IMR-90 (cell line): ENCODE results near the gene MAG.

ENCODE experiments used
- MXI1 ChIP-seq: IDR thresholded peaks from 2 replicates; pipeline ENCODE4 v1.6.1; 2012; ENCODE audit warnings: low read depth, mild to moderate bottlenecking, low read length, moderate library complexity, borderline replicate concordance
- POLR2A ChIP-seq: IDR thresholded peaks from 2 replicates; pipeline ENCODE4 v1.6.1; 2012; ENCODE audit warnings: mild to moderate bottlenecking, low read depth, low read length
- RAD21 ChIP-seq: IDR thresholded peaks from 2 replicates; pipeline ENCODE4 v1.6.1; 2012; ENCODE audit warnings: low read length, improper control_type of control experiment
- RFX5 ChIP-seq: IDR thresholded peaks from 2 replicates; pipeline ENCODE4 v1.8.0; 2012; ENCODE audit warnings: low read depth, mild to moderate bottlenecking, low read length, moderate library complexity
- TF ChIP-seq, protein P1 (sequence below): conservative IDR thresholded peaks from 2 replicates; pipeline ENCODE4 v1.5.1; 2012; ENCODE audit warnings: mild to moderate bottlenecking, low read depth, low read length, improper control_type of control experiment

DNA sequence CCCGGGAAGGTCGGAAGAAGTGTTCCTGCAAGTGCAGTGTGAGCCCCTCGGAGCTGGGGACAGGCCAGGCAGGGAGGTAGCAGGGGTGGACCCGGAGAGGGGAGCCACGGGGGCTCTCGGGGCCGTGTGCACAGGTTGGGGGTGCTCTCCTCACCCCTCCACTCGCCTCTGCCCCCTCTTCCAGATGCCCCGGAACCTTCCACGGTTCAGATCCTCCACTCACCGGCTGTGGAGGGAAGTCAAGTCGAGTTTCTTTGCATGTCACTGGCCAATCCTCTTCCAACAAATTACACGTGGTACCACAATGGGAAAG is 46.0 kb downstream of the MAG start:
- TF ChIP-seq, protein P1, sequence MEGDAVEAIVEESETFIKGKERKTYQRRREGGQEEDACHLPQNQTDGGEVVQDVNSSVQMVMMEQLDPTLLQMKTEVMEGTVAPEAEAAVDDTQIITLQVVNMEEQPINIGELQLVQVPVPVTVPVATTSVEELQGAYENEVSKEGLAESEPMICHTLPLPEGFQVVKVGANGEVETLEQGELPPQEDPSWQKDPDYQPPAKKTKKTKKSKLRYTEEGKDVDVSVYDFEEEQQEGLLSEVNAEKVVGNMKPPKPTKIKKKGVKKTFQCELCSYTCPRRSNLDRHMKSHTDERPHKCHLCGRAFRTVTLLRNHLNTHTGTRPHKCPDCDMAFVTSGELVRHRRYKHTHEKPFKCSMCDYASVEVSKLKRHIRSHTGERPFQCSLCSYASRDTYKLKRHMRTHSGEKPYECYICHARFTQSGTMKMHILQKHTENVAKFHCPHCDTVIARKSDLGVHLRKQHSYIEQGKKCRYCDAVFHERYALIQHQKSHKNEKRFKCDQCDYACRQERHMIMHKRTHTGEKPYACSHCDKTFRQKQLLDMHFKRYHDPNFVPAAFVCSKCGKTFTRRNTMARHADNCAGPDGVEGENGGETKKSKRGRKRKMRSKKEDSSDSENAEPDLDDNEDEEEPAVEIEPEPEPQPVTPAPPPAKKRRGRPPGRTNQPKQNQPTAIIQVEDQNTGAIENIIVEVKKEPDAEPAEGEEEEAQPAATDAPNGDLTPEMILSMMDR, result no peak
- TF ChIP-seq RFX5 (no peak), POLR2A (no peak), RAD21 (no peak), MXI1 (no peak)
